Measurements from ENCODE around the gene C11orf68.

DNA sequence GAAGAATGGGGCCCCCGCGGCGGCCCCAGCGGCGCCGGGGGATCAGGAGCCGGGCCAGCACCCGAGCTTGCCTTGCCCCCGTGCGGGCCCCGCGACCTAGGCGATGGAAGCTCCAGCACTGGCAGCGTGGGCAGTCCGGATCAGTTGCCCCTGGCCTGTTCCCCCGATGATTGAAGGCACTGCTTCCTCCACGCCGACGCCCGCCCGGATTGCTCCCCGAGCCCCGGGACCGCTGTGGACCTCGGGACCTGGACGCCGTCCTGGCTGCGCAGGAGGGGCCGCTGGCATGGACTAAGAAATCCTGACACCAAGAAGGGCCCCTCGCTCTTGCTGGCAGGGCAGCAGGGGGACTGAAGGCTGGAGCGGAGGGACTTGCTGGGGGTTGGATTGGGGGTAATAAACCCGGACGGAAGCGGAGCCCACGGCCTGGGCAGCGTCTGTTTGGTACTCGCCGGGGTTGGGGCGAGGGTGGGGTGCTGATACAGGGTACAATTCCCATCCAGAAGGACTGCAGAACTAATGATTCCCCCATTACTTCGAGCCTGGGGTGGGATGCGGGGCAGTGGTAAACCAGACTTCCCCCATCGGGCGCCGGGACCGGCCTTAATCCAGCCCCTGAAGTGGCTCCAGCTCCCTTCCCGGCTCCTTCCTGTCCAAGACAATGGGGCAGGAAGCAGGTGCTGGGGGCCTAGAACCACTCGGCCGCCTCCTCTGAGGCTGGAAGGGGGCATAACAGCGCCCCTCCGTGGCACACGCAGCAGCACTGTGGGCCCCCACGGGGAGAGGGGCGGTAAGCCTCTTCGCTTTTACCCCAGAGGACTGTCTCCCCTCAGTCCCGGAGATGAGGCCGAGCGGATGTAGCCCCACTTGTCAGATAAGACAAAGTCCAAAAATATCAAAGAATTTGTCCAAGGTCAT is 27.4 kb downstream of the C11orf68 start:
- TF ChIP-seq RB1 (IDR thresholded peaks at IDR 0.05; ENCODE audit: low read depth), result peak; percentile 71
- no peak for TF ChIP-seq ZKSCAN3 (CRISPR knock-in tag; IDR thresholded peaks at IDR 0.05)
- TF ChIP-seq RAD51 (IDR thresholded peaks at IDR 0.05; ENCODE audit: borderline replicate concordance, low read depth), result no peak
- TF ChIP-seq ZNF75A (CRISPR knock-in tag; IDR thresholded peaks at IDR 0.05), result no peak
- peak; percentile 53 to 65 (median 56) for TF ChIP-seq CTCF (IDR thresholded peaks at IDR 0.05 in 2 of 3, conservative IDR thresholded peaks at IDR 0.05 in 1 of 3; ENCODE audit: insufficient read depth in 2 of 3, low read depth in 1 of 3, low read length in 3 of 3)
